Daoy (cell line): Measurements from ENCODE around the gene LTBP1. TPM values are rescaled to one million over a fixed set of nuclear protein-coding genes. Genes with fewer than 3 reads are reported as not detected.
"Not testable (repeated sequence)": the region's sequence is repeated elsewhere in the genome, so short reads cannot be mapped to it uniquely, and the experiment has no call there.

Experiments
- DNase-seq: peaks from one replicate; pipeline ENCODE4 v3.0.0-alpha.2; 2015; ENCODE audit warnings: low read depth
- total RNA-seq: library from RNA; depleted of rRNA; stranded (reverse); fragments of >200 nt; shearing (Covaris generic); gene quantifications from 2 replicates; pipeline ENCODE4 v1.2.3, GENCODE V29; 2014

The LTBP1 gene
- total RNA-seq, 1 experiment from 2014 or later, result 46.4 TPM

- DNase-seq, result no peak
Observed at GRCh38 chr2:33142810-33143209, 196.1 kb downstream of the LTBP1 start.

GRCh38 chr2:33144243-33144642, 197.5 kb downstream of the LTBP1 start:
- DNase-seq, result no peak

GRCh38 chr2:33145459-33145858, 198.7 kb downstream of the LTBP1 start:
- no peak for DNase-seq

- peak; percentile 13 for DNase-seq
Observed at GRCh38 chr2:33146102-33146501, 199.3 kb downstream of the LTBP1 start.

GRCh38 chr2:33153008-33153407, 206.3 kb downstream of the LTBP1 start:
- no peak for DNase-seq

- peak; percentile 88 for DNase-seq
Observed at GRCh38 chr2:33158482-33159003, 211.8 kb downstream of the LTBP1 start.

GRCh38 chr2:33160191-33160590, 213.4 kb downstream of the LTBP1 start:
- DNase-seq, result peak; percentile 52

- no peak for DNase-seq
Observed at GRCh38 chr2:33166287-33166881, 219.6 kb downstream of the LTBP1 start.

GRCh38 chr2:33167622-33168245, 221.0 kb downstream of the LTBP1 start:
- no peak for DNase-seq

- DNase-seq, result no peak
Observed at GRCh38 chr2:33168425-33168824, 221.7 kb downstream of the LTBP1 start.

GRCh38 chr2:33168922-33169321, 222.2 kb downstream of the LTBP1 start:
- no peak for DNase-seq

- DNase-seq, result not testable (repeated sequence)
Observed at GRCh38 chr2:33170251-33170650, 223.5 kb downstream of the LTBP1 start.

- DNase-seq, result no peak
Observed at GRCh38 chr2:33177627-33178026, 230.9 kb downstream of the LTBP1 start.

GRCh38 chr2:33178209-33178608, 231.5 kb downstream of the LTBP1 start:
- DNase-seq, result no peak

- DNase-seq, result no peak
Observed at GRCh38 chr2:33180915-33181314, 234.2 kb downstream of the LTBP1 start.

GRCh38 chr2:33181466-33181865, 234.7 kb downstream of the LTBP1 start:
- DNase-seq, result no peak

GRCh38 chr2:33184041-33184440, 237.3 kb downstream of the LTBP1 start:
- no peak for DNase-seq

GRCh38 chr2:33186937-33187336, 240.2 kb downstream of the LTBP1 start:
- no peak for DNase-seq

- DNase-seq, result no peak
Observed at GRCh38 chr2:33188799-33189198, 242.0 kb downstream of the LTBP1 start.

GRCh38 chr2:33190393-33190937, 243.7 kb downstream of the LTBP1 start:
- no peak for DNase-seq

- no peak for DNase-seq
Observed at GRCh38 chr2:33195891-33196290, 249.1 kb downstream of the LTBP1 start.

GRCh38 chr2:33196700-33197099, 249.9 kb downstream of the LTBP1 start:
- no peak for DNase-seq

GRCh38 chr2:33197198-33197938, 250.6 kb downstream of the LTBP1 start:
- DNase-seq, result no peak
